CD4-positive, alpha-beta T cell treated with Interleukin-6 for 4 hours (primary cell): ENCODE data around the gene DYNLT1.
"Not testable (repeated sequence)": the region's sequence is repeated elsewhere in the genome, so short reads cannot be mapped to it uniquely, and the experiment has no call there.

Source experiments
- DNase-seq: peaks from one replicate; pipeline ENCODE4 v3.0.0-alpha.2; 2020; ENCODE audit warnings: mixed read lengths

The DYNLT1 gene

DNA sequence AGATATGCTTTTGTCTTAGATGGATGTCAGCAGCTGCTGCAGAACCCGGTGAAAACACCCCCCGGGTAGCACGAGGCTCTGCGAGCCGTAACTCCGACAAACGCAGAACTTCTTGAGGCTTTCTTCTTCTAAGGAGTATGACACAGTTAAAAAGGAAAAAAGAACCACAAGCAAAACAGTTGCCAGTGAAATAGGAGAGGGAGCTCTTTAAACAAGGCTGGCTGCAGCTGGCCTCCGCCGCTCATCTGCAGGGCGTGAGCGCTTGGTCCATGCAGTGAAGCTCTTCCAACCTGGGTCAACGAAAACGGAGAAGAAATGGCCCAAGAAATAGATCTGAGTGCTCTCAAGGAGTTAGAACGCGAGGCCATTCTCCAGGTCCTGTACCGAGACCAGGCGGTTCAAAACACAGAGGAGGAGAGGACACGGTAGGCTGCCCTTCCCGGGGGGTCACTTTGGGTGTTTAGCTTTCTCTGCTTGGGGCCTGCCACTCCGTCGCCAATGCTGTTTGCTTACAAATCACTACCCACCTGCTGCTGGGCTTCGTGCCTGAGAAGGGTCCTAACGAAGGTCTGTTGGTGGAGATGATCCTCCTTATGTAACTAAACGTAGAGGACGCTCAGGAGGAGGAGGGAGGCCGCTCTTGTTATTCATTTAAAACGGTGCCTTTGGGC, 18.5 kb upstream of the DYNLT1 start:
- peak; percentile 48 for DNase-seq

DNA sequence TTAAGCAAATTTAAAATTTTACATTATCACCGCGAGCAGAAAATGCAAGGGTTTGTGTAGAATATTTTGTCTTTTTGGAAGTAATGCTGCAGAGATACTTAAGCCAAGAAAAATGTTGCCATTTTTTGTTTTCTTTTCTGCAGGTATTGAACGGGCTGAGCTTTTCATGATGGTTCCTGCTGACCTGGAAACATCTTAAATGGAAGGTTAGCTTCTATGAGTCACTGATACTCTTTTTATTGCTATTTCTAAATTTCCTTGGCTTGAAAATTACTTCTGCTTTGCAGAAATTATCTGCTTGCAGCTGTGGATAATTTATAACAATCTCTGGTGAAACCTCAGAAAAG, 18.0 kb upstream of the DYNLT1 start:
- DNase-seq = no peak

- DNase-seq = no peak
These were observed 16.7 kb upstream of the DYNLT1 start for GRCh38 chr6:158661156-158661685.

DNA sequence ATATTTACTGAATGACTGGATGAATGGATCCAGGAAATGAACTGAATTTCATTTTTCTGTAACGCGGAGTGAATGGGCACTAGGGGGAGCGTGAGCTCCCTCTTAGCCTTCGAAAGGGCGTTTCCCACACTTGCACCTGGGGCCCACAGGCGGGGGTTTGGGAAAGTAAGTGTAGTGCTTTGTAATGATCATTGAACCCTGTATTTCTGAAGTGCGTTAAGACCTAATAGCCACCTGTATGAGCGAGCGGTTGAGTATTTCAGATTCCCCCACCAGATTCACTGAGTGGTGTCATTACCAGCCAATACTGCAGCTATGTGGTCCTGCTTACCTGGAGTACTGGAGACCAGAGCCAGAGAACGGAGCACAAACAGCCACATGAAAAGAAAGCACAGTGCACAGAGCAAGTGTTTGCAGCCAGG, 15.8 kb upstream of the DYNLT1 start:
- DNase-seq = peak; percentile 70

DNA sequence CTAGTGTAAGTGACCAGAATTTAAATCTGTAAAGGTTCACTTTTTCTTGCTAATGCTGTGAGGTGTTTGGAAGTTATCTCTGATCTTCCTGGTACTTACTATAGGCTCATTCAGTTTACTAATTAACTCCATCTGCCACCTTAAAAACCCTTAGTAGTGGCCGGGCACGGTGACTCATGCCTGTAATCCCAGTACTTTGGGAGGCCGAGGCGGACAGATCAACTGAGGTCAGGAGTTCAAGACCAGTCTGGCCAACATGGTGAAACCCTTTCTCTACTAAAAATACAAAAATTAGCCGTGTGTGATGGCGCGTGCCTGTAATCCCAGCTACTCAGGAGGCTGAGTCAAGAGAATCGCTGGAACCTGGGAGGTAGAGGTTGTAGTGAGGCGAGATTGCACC, 12.4 kb upstream of the DYNLT1 start:
- DNase-seq = not testable (repeated sequence)

DNA sequence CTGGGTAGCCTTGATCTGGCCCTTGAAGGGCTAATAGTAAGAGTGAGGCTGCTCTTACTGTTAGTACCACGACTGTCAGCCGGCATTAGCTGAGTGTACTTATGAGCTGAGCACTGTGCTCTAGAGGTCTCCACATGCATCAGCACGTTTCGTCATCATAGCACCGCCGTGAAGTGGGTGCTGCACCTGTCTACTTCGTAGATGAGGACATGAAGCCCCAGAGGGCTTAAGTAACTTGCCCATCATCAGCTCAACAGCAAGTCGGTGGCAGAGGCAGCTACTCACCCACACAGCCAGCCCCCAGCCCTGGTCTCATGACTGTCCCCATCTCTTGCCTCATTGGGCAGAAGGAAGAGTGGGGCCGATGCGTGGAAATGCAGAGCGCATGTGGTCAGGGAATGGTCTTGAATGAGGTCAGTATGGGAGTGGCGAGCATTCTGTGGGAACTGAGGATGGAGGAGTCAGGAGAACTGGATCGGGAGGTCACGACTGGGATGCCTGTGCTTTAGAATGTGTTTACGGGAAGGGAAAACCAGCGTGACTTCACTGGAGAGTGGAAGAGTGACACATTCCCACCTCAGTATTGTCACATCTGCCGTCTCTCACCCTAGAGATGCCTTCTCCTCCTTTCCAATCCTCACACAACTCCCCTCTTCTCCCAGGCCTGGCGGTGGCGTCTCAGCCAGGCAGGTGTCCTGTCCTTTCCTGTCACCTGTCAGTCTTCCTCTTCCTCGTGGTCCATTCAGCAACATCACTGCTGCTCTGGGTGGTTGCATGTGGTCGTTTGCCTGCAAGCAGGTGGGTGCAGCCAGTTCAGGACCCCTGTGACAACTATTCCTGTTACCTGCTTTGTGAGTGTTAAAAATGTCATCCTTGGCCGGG, 11.3 kb upstream of the DYNLT1 start:
- no peak for DNase-seq

- peak; percentile 31 for DNase-seq
These were observed 10.5 kb upstream of the DYNLT1 start for GRCh38 chr6:158654960-158655489.

GRCh38 chr6:158654498-158654897, 10.0 kb upstream of the DYNLT1 start:
- DNase-seq = peak; percentile 25

GRCh38 chr6:158653577-158654354, 9.2 kb upstream of the DYNLT1 start:
- peak; percentile 89 for DNase-seq

- not testable (repeated sequence) for DNase-seq
These were observed 7.6 kb upstream of the DYNLT1 start for GRCh38 chr6:158651981-158652737.

- peak; percentile 71 for DNase-seq
These were observed 5.0 kb upstream of the DYNLT1 start, which contains the start of gene SYTL3 for GRCh38 chr6:158649289-158650143. SYTL3 (plus strand) TSS chr6:158650054; CDS start chr6:158663269, 13,215 bp downstream.

- no peak for DNase-seq
These were observed 4.2 kb upstream of the DYNLT1 start for GRCh38 chr6:158648682-158649131.

- DNase-seq = no peak
These were observed 3.0 kb upstream of the DYNLT1 start for GRCh38 chr6:158647501-158647900.

DNA sequence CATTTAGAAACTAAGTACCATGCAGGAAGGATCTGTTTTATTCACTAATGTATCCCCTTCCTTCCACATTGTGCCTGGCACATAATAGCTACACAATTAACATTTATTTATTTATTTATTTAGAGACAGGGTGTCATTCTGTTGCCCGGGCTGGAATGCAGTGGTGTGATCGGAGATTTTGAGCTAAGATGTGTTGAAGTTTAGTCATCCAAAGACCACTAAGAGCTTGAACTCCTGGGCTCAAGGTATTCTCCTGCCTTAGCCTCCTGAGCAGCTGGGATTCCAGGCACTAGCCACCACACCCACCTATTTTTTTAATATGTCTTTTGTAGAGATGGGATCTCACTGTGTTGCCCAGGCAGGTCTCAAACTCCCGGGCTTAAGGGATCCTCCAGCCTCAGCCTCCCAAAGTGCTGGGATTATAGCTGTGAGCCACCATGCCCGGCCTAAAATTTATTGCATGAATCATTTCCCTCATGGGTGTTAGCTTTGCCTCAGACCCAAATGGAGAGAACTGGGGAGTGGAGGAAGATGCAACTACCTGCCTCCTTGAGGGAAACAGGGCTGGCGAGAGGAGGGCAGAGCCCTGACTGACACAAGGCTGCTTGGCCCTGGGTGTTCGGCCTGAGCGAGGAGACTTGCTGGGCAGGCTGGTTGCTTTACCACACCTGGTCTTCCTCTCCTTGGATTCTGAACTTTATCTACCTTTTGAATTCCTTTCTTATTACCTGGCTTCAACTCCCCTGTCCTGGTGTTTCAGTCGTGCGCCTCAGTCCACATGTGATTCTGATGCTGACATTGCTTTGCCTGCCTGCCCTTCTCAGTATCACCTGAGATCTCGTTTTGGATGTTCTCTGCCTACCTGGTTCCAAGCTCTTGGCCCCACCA, 1.7 kb upstream of the DYNLT1 start:
- no peak for DNase-seq

GRCh38 chr6:158645064-158646022, 800 bp upstream of the DYNLT1 start:
- DNase-seq = no peak

DNA sequence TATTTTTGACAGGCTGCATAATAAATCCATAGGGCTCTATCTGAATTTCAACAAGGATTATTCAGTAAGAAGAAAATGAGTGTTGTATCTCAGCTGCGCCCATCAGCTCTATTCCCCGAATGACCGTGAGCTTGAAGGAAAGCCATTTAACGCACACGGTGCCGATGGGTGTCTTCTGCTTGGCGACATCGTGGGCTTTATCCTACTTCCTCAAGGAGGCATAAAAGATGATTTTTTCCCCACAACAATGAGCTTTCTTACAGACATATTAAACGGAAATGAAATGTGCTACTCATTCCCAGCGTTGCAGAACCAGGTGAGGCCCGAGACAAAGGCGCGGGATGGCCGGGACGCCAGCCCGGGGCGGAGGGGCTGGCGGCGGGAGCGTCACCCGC, 710 bp downstream of the DYNLT1 start:
- no peak for DNase-seq

GRCh38 chr6:158642097-158642601, 2.4 kb downstream of the DYNLT1 start:
- no peak for DNase-seq

DNA sequence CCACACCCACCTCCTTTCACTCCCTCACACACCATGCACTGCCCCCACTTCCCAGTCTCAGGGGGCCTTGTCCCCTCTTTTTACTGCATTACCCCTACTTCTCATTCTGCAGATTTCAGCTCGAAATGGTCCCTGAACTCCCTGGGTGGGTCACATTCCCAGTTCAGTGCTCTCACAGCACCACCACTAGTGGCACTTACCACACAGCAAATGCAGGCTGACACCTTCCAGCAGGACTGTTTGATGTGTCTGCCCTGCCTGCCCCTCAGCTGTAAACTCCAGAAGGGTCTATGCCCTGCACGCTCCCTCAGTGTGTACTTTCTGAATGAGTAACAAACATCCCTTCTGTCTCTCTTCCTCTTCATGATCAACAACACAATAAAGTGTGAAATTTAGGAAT, 4.0 kb downstream of the DYNLT1 start:
- no peak for DNase-seq
